Measurements from ENCODE around the gene MLX. TPM values are rescaled to one million over a fixed set of nuclear protein-coding genes. Genes with fewer than 3 reads are reported as not detected.

MLX gene
- total and polyA plus RNA-seq, 2 of the 8 experiments (the other 6 are each of a cell fraction or from before 2014, with no cell fraction given) = 27.0 to 27.5 TPM

DNA sequence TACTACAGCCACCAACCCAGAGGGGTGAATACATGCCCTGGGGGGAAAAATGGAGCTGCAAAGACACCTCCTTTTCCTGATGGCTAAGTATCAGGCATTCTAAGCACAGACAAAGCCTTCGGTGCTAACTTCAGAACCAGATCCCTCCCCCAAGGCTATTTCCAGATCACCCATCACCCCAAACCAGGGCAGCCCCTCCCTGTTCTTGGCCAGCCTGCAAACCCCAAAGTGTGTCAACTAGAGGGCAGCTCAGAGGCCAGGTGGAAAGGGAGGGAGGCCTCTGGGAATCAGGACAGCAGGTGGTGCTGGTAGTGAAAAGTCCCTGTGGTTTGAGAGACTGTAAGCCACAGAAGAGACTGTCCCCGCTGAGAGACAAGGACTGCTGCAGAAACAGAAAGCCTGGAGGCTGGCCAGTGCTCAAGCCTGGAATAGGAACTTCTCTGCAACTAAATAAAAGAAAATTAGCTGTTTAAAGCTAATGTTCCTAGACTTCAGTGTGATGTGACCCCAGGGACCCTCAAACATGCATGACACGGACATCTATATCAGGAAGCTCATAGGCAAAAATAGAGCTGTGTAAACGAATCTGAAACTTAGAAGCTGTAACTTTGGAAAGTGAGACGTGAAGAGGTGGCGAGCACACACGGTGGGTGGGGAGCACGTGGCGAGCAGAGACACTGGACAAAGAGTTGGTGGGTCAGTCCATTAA lies 51.7 kb downstream of the MLX start (continued):
- TF ChIP-seq CHD2 (IDR thresholded peaks at IDR 0.05; ENCODE audit: low read length) (no peak), TEAD4 (IDR thresholded peaks at IDR 0.05; ENCODE audit: low read depth, low read length) (no peak), SIX5 (IDR thresholded peaks at IDR 0.05; ENCODE audit: low read depth, low read length) (no peak), BCL11A (IDR thresholded peaks at IDR 0.05; ENCODE audit: low read depth in 2 of 2, low read length in 2 of 2) (no peak), HDAC6 (IDR thresholded peaks at IDR 0.05; ENCODE audit: low read depth, low read length) (no peak), KDM1A (IDR thresholded peaks at IDR 0.05; ENCODE audit: borderline replicate concordance, low read length) (peak; percentile 69; the same call in 1 of the 2 replicates), BACH1 (IDR thresholded peaks at IDR 0.05; ENCODE audit: low read length) (no peak), CREB1 (IDR thresholded peaks at IDR 0.05) (no peak), POU5F1 (IDR thresholded peaks at IDR 0.05; ENCODE audit: low read depth, low read length) (no peak)
- TF ChIP-seq, protein P1, sequence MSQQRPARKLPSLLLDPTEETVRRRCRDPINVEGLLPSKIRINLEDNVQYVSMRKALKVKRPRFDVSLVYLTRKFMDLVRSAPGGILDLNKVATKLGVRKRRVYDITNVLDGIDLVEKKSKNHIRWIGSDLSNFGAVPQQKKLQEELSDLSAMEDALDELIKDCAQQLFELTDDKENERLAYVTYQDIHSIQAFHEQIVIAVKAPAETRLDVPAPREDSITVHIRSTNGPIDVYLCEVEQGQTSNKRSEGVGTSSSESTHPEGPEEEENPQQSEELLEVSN (IDR thresholded peaks at IDR 0.05) = peak; percentile 31; the same call in 1 of the 2 replicates
- TF ChIP-seq, protein P2, sequence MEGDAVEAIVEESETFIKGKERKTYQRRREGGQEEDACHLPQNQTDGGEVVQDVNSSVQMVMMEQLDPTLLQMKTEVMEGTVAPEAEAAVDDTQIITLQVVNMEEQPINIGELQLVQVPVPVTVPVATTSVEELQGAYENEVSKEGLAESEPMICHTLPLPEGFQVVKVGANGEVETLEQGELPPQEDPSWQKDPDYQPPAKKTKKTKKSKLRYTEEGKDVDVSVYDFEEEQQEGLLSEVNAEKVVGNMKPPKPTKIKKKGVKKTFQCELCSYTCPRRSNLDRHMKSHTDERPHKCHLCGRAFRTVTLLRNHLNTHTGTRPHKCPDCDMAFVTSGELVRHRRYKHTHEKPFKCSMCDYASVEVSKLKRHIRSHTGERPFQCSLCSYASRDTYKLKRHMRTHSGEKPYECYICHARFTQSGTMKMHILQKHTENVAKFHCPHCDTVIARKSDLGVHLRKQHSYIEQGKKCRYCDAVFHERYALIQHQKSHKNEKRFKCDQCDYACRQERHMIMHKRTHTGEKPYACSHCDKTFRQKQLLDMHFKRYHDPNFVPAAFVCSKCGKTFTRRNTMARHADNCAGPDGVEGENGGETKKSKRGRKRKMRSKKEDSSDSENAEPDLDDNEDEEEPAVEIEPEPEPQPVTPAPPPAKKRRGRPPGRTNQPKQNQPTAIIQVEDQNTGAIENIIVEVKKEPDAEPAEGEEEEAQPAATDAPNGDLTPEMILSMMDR (IDR thresholded peaks at IDR 0.05; ENCODE audit: control extremely low read depth in 1 of 3, insufficient read depth in 1 of 3, low read depth in 1 of 3, low read length in 3 of 3) = peak; percentile 54 to 83 (median 79)
